Muscle layer of colon (tissue), 2 donors: Measurements from ENCODE around the gene IGSF9.

Experiments
- H3K27ac ChIP-seq: one replicate; pipeline ENCODE4 v1.7.0; 2013; ENCODE audit warnings: low read depth, mild to moderate bottlenecking, low read length, moderate library complexity
- H3K27me3 ChIP-seq, 2 donors: one replicate each; pipeline ENCODE4 v1.7.0; 2013; ENCODE audit warnings: low read length in 2 of 2, mild to moderate bottlenecking in 2 of 2; ENCODE audit not compliant: insufficient read depth in 2 of 2, control insufficient read depth in 1 of 2
- H3K36me3 ChIP-seq: one replicate; pipeline ENCODE4 v1.7.0; 2013; ENCODE audit warnings: mild to moderate bottlenecking, low read length; ENCODE audit not compliant: insufficient read depth
- H3K4me1 ChIP-seq: one replicate; pipeline ENCODE4 v1.7.0; 2013; ENCODE audit warnings: mild to moderate bottlenecking, low read length; ENCODE audit not compliant: insufficient read depth
- H3K4me3 ChIP-seq, 2 donors: one replicate each; pipeline ENCODE4 v1.7.0; 2013; ENCODE audit warnings: low read length in 2 of 2, low read depth in 1 of 2, mild to moderate bottlenecking in 1 of 2, moderate library complexity in 1 of 2
- H3K9ac ChIP-seq: one replicate; pipeline ENCODE4 v1.7.0; 2013; ENCODE audit warnings: low read length
- H3K9me3 ChIP-seq: one replicate; pipeline ENCODE4 v1.7.0; 2013; ENCODE audit warnings: mild to moderate bottlenecking, low read length
- donor health status: abdominal sarcoma.
- donor health status: Adenocarcinoma of cecum.

IGSF9 gene

GRCh38 chr1:159972443-159973205 lies 27.2 kb upstream of the IGSF9 start:
- Histone ChIP-seq H3K36me3 (no peaks in the 10 kb centered on the region), H3K4me1 (peaks cover 9% of the 10 kb centered on the region), H3K27ac (no peak overlapping the region), H3K9ac (no peak overlapping the region), H3K27me3 (no peaks in the 10 kb centered on the region), H3K9me3 (no peaks in the 10 kb centered on the region), H3K4me3 (no peak overlapping the region)

GRCh38 chr1:159970932-159971342 lies 25.5 kb upstream of the IGSF9 start:
- Histone ChIP-seq H3K9ac (no peak overlapping the region), H3K36me3 (no peaks in the 10 kb centered on the region), H3K27me3 (no peaks in the 10 kb centered on the region), H3K27ac (no peak overlapping the region), H3K4me1 (peaks cover 9% of the 10 kb centered on the region), H3K4me3 (no peak overlapping the region), H3K9me3 (no peaks in the 10 kb centered on the region)

- H3K36me3 ChIP-seq: no peaks in the 10 kb centered on the region
- H3K9ac ChIP-seq: no peak overlapping the region
- peaks cover 9% of the 10 kb centered on the region for H3K4me1 ChIP-seq
- no peaks in the 10 kb centered on the region for H3K27me3 ChIP-seq
- H3K4me3 ChIP-seq: no peak overlapping the region
- no peaks in the 10 kb centered on the region for H3K9me3 ChIP-seq
- H3K27ac ChIP-seq: no peak overlapping the region
Observed at GRCh38 chr1:159968901-159969300, 23.5 kb upstream of the IGSF9 start.

GRCh38 chr1:159965263-159965662 lies 19.9 kb upstream of the IGSF9 start:
- Histone ChIP-seq H3K4me3 (no peak overlapping the region), H3K9ac (no peak overlapping the region)

GRCh38 chr1:159964144-159964543 lies 18.7 kb upstream of the IGSF9 start:
- H3K36me3 ChIP-seq: no peaks in the 10 kb centered on the region
- H3K4me1 ChIP-seq: no peaks in the 10 kb centered on the region
- no peaks in the 10 kb centered on the region for H3K9me3 ChIP-seq
- H3K27me3 ChIP-seq: no peaks in the 10 kb centered on the region
- no peak overlapping the region for H3K9ac ChIP-seq
- H3K4me3 ChIP-seq: no peak overlapping the region
- H3K27ac ChIP-seq: no peak overlapping the region

More at GRCh38 chr1:159965263-159965662, 19.9 kb upstream of the IGSF9 start:
- no peaks in the 10 kb centered on the region for H3K27me3 ChIP-seq
- no peaks in the 10 kb centered on the region for H3K36me3 ChIP-seq
- no peaks in the 10 kb centered on the region for H3K9me3 ChIP-seq
- peaks cover 2% of the 10 kb centered on the region for H3K4me1 ChIP-seq
- H3K27ac ChIP-seq: no peak overlapping the region

GRCh38 chr1:159962176-159962575 lies 16.8 kb upstream of the IGSF9 start:
- H3K27me3 ChIP-seq: no peaks in the 10 kb centered on the region
- no peak overlapping the region for H3K9ac ChIP-seq
- H3K36me3 ChIP-seq: no peaks in the 10 kb centered on the region
- peaks cover 3% of the 10 kb centered on the region for H3K4me1 ChIP-seq
- no peaks in the 10 kb centered on the region for H3K9me3 ChIP-seq
- H3K27ac ChIP-seq: no peak overlapping the region
- no peak overlapping the region for H3K4me3 ChIP-seq

GRCh38 chr1:159961636-159962035 lies 16.2 kb upstream of the IGSF9 start:
- Histone ChIP-seq H3K4me3 (no peak overlapping the region), H3K4me1 (peaks cover 3% of the 10 kb centered on the region)

GRCh38 chr1:159960721-159961381 lies 15.4 kb upstream of the IGSF9 start:
- H3K4me1 ChIP-seq: peaks cover 3% of the 10 kb centered on the region
- no peak overlapping the region for H3K4me3 ChIP-seq
- H3K27ac ChIP-seq: no peak overlapping the region
- H3K27me3 ChIP-seq: no peaks in the 10 kb centered on the region
- H3K36me3 ChIP-seq: no peaks in the 10 kb centered on the region
- H3K9ac ChIP-seq: no peak overlapping the region
- no peaks in the 10 kb centered on the region for H3K9me3 ChIP-seq

More at GRCh38 chr1:159961636-159962035, 16.2 kb upstream of the IGSF9 start:
- Histone ChIP-seq H3K9ac (no peak overlapping the region), H3K36me3 (no peaks in the 10 kb centered on the region), H3K27me3 (no peaks in the 10 kb centered on the region), H3K9me3 (no peaks in the 10 kb centered on the region), H3K27ac (no peak overlapping the region)

GRCh38 chr1:159959451-159959850 lies 14.0 kb upstream of the IGSF9 start:
- Histone ChIP-seq H3K36me3 (no peaks in the 10 kb centered on the region), H3K4me3 (no peak overlapping the region), H3K9me3 (no peaks in the 10 kb centered on the region), H3K27me3 (no peaks in the 10 kb centered on the region), H3K4me1 (peaks cover 3% of the 10 kb centered on the region), H3K27ac (no peak overlapping the region), H3K9ac (no peak overlapping the region)

- no peak overlapping the region for H3K27ac ChIP-seq
Observed at GRCh38 chr1:159958719-159959380, 13.4 kb upstream of the IGSF9 start.

GRCh38 chr1:159957824-159958268 lies 12.4 kb upstream of the IGSF9 start:
- no peaks in the 10 kb centered on the region for H3K27me3 ChIP-seq
- H3K4me1 ChIP-seq: peaks cover 3% of the 10 kb centered on the region
- no peaks in the 10 kb centered on the region for H3K36me3 ChIP-seq
- H3K9me3 ChIP-seq: no peaks in the 10 kb centered on the region
- no peak overlapping the region for H3K9ac ChIP-seq
- H3K27ac ChIP-seq: no peak overlapping the region
- H3K4me3 ChIP-seq: no peak overlapping the region

More at GRCh38 chr1:159958719-159959380, 13.4 kb upstream of the IGSF9 start:
- no peaks in the 10 kb centered on the region for H3K9me3 ChIP-seq
- peaks cover 3% of the 10 kb centered on the region for H3K4me1 ChIP-seq
- H3K36me3 ChIP-seq: no peaks in the 10 kb centered on the region
- H3K27me3 ChIP-seq: no peaks in the 10 kb centered on the region
- no peak overlapping the region for H3K9ac ChIP-seq
- H3K4me3 ChIP-seq: no peak overlapping the region
